Ovary (tissue), 9 donors: ENCODE data around the gene FNDC10. TPM values are rescaled to one million over a fixed set of nuclear protein-coding genes. Genes with fewer than 3 reads are reported as not detected.

ENCODE experiments used
- DNase-seq, 5 donors: peaks; one replicate each; pipeline ENCODE4 v3.0.0-alpha.2; 2019 to 2020
- H3K27ac ChIP-seq, 2 donors: fragments of 200-600 bp; one replicate each; pipeline versions ENCODE4 v1.5.1 to v1.8.0; 2019 to 2022
- H3K27me3 ChIP-seq: fragments of 200-600 bp; one replicate; pipeline ENCODE4 v1.8.0; 2022
- H3K36me3 ChIP-seq: fragments of 200-600 bp; sonication (generic); one replicate; pipeline ENCODE4 v1.5.1; 2019
- H3K4me1 ChIP-seq: one replicate; pipeline ENCODE4 v1.8.1; 2013; ENCODE audit warnings: mild to moderate bottlenecking, moderate library complexity; ENCODE audit not compliant: insufficient read depth
- H3K4me3 ChIP-seq: fragments of 200-600 bp; sonication (generic); one replicate; pipeline ENCODE4 v1.5.1; 2017
- H3K9me3 ChIP-seq, 2 donors: fragments of 200-600 bp in 1 of 2; sonication (generic) in 1 of 2; one replicate each; pipeline versions ENCODE4 v1.5.1 to v1.8.1; 2013 to 2019; ENCODE audit warnings: mild to moderate bottlenecking in 1 of 2, moderate library complexity in 1 of 2
- EP300 ChIP-seq: sonication (generic); formaldehyde crosslinking; IDR thresholded peaks from one replicate; pipeline ENCODE4 v1.6.1; 2017; ENCODE audit warnings: antibody characterized with exemption
- POLR2A ChIP-seq: fragments of 450-650 bp; IDR thresholded peaks from one replicate; pipeline ENCODE4 v1.6.1; 2017; ENCODE audit warnings: antibody characterized with exemption, mild to moderate bottlenecking, moderate library complexity
- WGBS, 3 donors: extraction: QIAGEN DNeasy Blood & Tissue Kit in 1 of 3; methylation state at CpG; one replicate each; pipeline versions ENCODE4 v1.1.5 to v1.1.7; 2013 to 2017; 5-methylcytosine and 5-hydroxymethylcytosine counted together
- intact Hi-C, 4 donors: fragments of 100-400 bp; cut with DNase I; formaldehyde crosslinking; loops; one replicate each; pipeline versions ENCODE4 v1.11.0 to v1.15.1; 2022 to 2023
- polyA plus RNA-seq, 2 donors: library from polyadenylated mRNA; stranded (reverse); fragments of 200-250 nt in 1 of 2; fragments of 350-450 nt in 1 of 2; fragmentation: Illumina TruSeq in 1 of 2; extraction: RNeasy Lipid Tissue Mini Kit (QIAGEN cat#74804) in 1 of 2; gene quantifications; one replicate each; pipeline ENCODE4 v1.2.3, GENCODE V29; 2013 to 2014
- total RNA-seq, 7 donors: library from RNA; depleted of rRNA in 2 of 7; stranded (reverse); fragments of >200 nt in 2 of 7; fragmentation: NEBNext Ultra II Directional in 3 of 7; extraction: Animal tissue kit (Norgen Biotek cat#: 25700) in 3 of 7; gene quantifications; one replicate each; pipeline versions ENCODE4 v1.1.0 to v1.2.4, GENCODE V29; 2016 to 2023
- TF ChIP-seq, protein P1 (sequence below), 3 donors: fragments of 450-650 bp in 2 of 3; fragments of 200-600 bp in 1 of 3; IDR thresholded peaks; one replicate each; pipeline versions ENCODE4 v1.5.1 to v1.8.0; 2016 to 2022; ENCODE audit warnings: antibody characterized with exemption in 3 of 3, mild to moderate bottlenecking in 1 of 3
- donor health status: DM: no; HTN: no; CAD: no; lungs with moderate emphysema.
- donor health status: DM: no; HTN: no; CAD: no.
- donor health status: Bipolar disorder and iron deficiency.
- donor health status: DM: yes; HTN: yes; CAD: no.
- donor health status: DM: no; HTN: no; CAD: no.
- donor health status: DM: yes; HTN: yes; CAD: no.

Gene FNDC10
- total and polyA plus RNA-seq, 9 donors = 0.33 to 3.2 (median 1.8) TPM; not detected in 1

DNA sequence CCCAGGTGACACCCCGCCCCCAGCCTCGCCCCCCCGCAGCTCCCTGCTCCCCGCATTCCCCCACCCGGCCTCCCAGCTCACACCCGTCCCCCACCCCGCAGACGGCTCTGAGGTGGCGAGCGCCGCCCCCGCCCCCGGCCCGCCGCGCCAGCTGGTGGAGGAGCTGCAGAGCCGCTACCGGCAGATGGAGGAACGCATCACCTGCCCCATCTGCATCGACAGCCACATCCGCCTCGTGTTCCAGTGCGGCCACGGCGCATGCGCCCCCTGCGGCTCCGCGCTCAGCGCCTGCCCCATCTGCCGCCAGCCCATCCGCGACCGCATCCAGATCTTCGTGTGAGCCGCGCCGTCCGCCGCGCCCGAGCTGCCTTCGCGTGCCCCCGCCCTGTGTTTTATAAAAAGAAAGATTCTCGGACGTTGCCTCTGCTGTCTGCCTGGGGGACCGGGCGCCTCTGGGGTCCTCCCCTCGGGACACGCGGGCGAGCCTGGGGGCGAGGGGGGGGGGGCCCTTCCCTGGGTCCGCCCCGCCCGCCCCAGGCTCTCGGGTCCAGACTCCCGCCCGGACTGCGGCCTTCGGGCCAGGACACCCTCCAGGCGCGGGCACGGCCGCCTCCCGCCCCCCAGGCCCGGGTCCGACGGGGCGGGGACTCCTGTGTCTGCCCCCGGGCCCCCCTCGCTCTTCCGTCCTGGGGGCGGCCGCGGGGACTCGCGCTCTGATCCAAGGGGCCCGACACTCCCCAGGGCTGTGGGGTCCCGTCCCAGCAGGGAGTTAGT, 30.4 kb upstream of the FNDC10 start:
- TF ChIP-seq, protein P1, sequence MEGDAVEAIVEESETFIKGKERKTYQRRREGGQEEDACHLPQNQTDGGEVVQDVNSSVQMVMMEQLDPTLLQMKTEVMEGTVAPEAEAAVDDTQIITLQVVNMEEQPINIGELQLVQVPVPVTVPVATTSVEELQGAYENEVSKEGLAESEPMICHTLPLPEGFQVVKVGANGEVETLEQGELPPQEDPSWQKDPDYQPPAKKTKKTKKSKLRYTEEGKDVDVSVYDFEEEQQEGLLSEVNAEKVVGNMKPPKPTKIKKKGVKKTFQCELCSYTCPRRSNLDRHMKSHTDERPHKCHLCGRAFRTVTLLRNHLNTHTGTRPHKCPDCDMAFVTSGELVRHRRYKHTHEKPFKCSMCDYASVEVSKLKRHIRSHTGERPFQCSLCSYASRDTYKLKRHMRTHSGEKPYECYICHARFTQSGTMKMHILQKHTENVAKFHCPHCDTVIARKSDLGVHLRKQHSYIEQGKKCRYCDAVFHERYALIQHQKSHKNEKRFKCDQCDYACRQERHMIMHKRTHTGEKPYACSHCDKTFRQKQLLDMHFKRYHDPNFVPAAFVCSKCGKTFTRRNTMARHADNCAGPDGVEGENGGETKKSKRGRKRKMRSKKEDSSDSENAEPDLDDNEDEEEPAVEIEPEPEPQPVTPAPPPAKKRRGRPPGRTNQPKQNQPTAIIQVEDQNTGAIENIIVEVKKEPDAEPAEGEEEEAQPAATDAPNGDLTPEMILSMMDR (IDR thresholded peaks at IDR 0.05) = no peak
- no peak for TF ChIP-seq EP300
- peak; percentile 51 for TF ChIP-seq POLR2A
- no peaks in the 10 kb centered on the region for H3K27me3 ChIP-seq
- H3K9me3 ChIP-seq = no peaks in the 10 kb centered on the region
- peak; percentile 77 to 90 (median 84) for DNase-seq
- peaks cover 8% of the 10 kb centered on the region for H3K4me1 ChIP-seq
- no peaks in the 10 kb centered on the region for H3K36me3 ChIP-seq
- peak overlapping the region; percentile 85 to 93 for H3K27ac ChIP-seq
- intact Hi-C loops = no loop called here
- H3K4me3 ChIP-seq = peak overlapping the region; percentile 0
- 3 to 17% (median 9%) methylated on average over 44 to 81 of the region's 81 CpGs for WGBS, 3 donors

DNA sequence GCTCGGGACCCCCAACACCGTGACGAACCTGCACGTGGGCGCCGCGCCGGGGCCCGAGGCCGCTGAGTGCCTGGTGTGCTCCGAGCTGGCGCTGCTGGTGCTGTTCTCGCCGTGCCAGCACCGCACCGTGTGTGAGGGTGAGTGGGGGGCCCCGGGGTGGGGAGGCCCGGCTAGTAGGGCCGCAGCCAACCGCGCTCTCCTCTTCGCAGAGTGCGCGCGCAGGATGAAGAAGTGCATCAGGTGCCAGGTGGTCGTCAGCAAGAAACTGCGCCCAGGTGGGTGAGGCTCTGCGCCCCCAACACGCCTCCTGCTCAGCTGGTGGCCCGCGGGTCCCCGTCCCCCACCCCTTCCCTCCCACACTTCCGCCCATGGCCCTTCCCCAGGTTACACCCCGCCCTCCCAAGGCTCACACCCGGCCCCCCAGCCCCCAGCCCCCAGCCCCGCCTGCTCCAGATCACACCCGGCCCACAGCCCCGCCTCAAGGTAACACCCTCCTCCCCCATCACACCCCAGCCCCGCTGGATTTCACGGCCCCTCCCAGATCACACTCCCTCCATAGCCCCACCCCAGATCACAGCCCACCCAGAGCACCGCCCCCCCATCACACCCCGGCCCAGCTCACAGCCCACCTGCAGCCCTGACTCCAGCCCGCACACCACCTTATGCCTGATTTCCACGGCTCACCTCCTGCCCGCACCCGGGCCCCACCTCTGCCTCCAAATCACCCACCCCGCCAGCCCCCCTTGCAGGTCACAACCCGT, 29.7 kb upstream of the FNDC10 start:
- intact Hi-C loops = no loop called here
- TF ChIP-seq EP300 = no peak
- TF ChIP-seq, protein P1 (IDR thresholded peaks at IDR 0.05) = no peak
- TF ChIP-seq POLR2A = no peak
- Histone ChIP-seq H3K27ac (no peak overlapping the region), H3K27me3 (no peaks in the 10 kb centered on the region), H3K9me3 (no peaks in the 10 kb centered on the region), H3K4me3 (no peak overlapping the region), H3K4me1 (peaks cover 8% of the 10 kb centered on the region), H3K36me3 (no peaks in the 10 kb centered on the region)
- peak in 2 of 5 donors; percentile 52 to 55 for DNase-seq
- 79 to 80% (median 80%) methylated on average over 43 to 48 of the region's 48 CpGs for WGBS, 3 donors

DNA sequence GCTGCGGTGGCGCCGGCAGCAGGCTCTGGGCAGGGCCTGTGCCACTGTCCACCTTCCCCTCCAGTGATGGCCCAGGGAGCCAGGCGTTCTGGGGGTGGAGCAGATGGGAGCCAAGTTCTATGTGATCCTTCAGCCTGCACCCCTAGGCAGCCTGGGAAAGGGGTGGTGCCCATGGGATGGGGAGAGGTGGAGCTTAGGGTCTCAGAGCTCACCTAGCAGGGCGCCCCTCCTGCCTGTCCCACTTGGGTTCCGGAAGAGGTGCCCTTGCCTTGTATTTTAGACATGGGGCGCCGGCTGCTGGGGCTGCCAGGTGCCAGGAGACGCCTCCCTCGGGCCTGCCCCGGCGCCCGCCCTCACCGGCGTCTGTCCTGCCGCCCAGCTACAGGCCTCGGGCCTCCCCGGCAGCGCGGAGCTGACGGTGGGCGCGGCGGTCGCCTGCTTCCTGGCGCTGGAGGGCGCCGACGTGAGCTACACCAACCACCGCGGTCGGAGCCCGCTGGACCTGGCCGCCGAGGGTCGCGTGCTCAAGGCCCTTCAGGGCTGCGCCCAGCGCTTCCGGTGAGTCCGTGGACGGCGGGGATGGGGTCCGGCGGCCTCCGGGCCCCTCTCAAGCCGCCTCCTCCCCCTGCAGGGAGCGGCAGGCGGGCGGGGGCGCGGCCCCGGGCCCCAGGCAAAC, 29.0 kb upstream of the FNDC10 start:
- Histone ChIP-seq H3K9me3 (no peaks in the 10 kb centered on the region), H3K4me3 (no peak overlapping the region), H3K4me1 (peaks cover 8% of the 10 kb centered on the region), H3K27ac (no peak overlapping the region), H3K27me3 (no peaks in the 10 kb centered on the region), H3K36me3 (no peaks in the 10 kb centered on the region)
- WGBS, 3 donors = 80 to 87% (median 82%) methylated on average over 53 of the region's 53 CpGs
- TF ChIP-seq, protein P1 (IDR thresholded peaks at IDR 0.05) = no peak
- TF ChIP-seq POLR2A = no peak
- no peak for TF ChIP-seq EP300
- intact Hi-C loops = no loop called here
- DNase-seq = peak in 3 of 5 donors; percentile 45 to 52 (median 47)
